K562 (cell line): ENCODE results near the gene NCOA4. TPM values are rescaled to one million over a fixed set of nuclear protein-coding genes. Genes with fewer than 3 reads are reported as not detected.

Source experiments
- ATAC-seq: fragments of 200-7000 bp; cut with Tn5 transposase; 3 replicates; pipeline ENCODE4 v1.9.1; 2020; ENCODE audit warnings: moderate library complexity
- BruUV-seq: library from RNA; stranded (reverse); fragments of 400-500 nt; replicated peaks from 2 replicates; lab custom pipeline; 2021; lab: Mats Ljungman, UMichigan
- CTCF ChIA-PET: fragments of 300-600 bp; formaldehyde crosslinking; extraction: SDS; loops from one replicate; lab custom pipeline; 2021; ENCODE audit warnings: low intra/inter-chr PET ratio; lab: Yijun Ruan, JAX
- POLR2A ChIA-PET: fragments of 300-600, 350-650 bp; sonication (Branson Sonifier 250); formaldehyde crosslinking; extraction: SDS; loops from one replicate; lab custom pipeline; 2021; ENCODE audit warnings: antibody characterized with exemption, inconsistent platforms; lab: Yijun Ruan, JAX
- DNase-seq, 4 experiments: peaks; one replicate each; pipeline versions ENCODE4 v3.0.0 to v3.0.0-alpha.2; 2011 to 2018; ENCODE audit warnings: low spot score in 3 of 4, mixed read lengths in 3 of 4; ENCODE audit errors: extremely low read depth in 1 of 4
- FAIRE-seq: peaks from 2 replicates; lab custom pipeline; 2011; peaks lifted over from hg19 to GRCh38; lab: Jason Lieb, UNC
- H2AFZ ChIP-seq: 2 replicates; pipeline ENCODE4 v1.6.0; 2011; ENCODE audit warnings: low read depth, low read length, control low read depth, inconsistent platforms
- H3K27ac ChIP-seq: fragments of 200-600 bp; 3 replicates; pipeline ENCODE4 v1.8.0; 2011; ENCODE audit warnings: low read depth, mild to moderate bottlenecking, control low read depth, inconsistent platforms, low read length, moderate library complexity, mixed read lengths; ENCODE audit errors: extremely low read depth
- H3K27me3 ChIP-seq, 2 experiments: fragments of 300-600 bp in 1 of 2; 2 replicates in 1 of 2; 3 replicates in 1 of 2; pipeline versions ENCODE4 v1.6.0 to v1.8.0; 2011; ENCODE audit warnings: inconsistent platforms in 2 of 2, low read length in 2 of 2, mild to moderate bottlenecking in 1 of 2, mixed read lengths in 1 of 2, moderate library complexity in 1 of 2; ENCODE audit not compliant: control insufficient read depth in 2 of 2, insufficient read depth in 2 of 2
- H3K36me3 ChIP-seq: fragments of 300-600 bp; 3 replicates; pipeline ENCODE4 v1.8.0; 2011; ENCODE audit warnings: mild to moderate bottlenecking, low read length, inconsistent platforms; ENCODE audit not compliant: control insufficient read depth, insufficient read depth
- H3K4me1 ChIP-seq, 2 experiments: fragments of 200-600 bp in 1 of 2; replicated peaks in 1 of 2; 2 replicates in 1 of 2; 3 replicates in 1 of 2; pipeline versions ENCODE4 v1.5.1 to v1.8.0; 2011; ENCODE audit warnings: inconsistent platforms in 2 of 2, low read length in 2 of 2, mild to moderate bottlenecking in 1 of 2, mixed read lengths in 1 of 2, moderate library complexity in 1 of 2; ENCODE audit not compliant: control insufficient read depth in 2 of 2, insufficient read depth in 2 of 2
- H3K4me2 ChIP-seq: 2 replicates; pipeline ENCODE4 v1.6.1; 2011; ENCODE audit warnings: low read length, control low read depth, inconsistent platforms, mixed read lengths; ENCODE audit not compliant: insufficient read depth
- H3K4me3 ChIP-seq: fragments of 200-600 bp; sonication (generic), shearing (Covaris generic); 2 replicates; pipeline ENCODE4 v1.5.1; 2016; ENCODE audit warnings: control low read depth, inconsistent platforms
- H3K79me2 ChIP-seq: fragments of 200-600 bp; 3 replicates; pipeline ENCODE4 v1.8.0; 2011; ENCODE audit warnings: low read length, inconsistent platforms; ENCODE audit not compliant: control insufficient read depth, insufficient read depth
- H3K9ac ChIP-seq, 2 experiments: 2 replicates each; pipeline versions ENCODE4 v1.6.0 to v1.6.1; 2011; ENCODE audit warnings: low read depth in 2 of 2, low read length in 2 of 2, control low read depth in 1 of 2, inconsistent platforms in 1 of 2, mild to moderate bottlenecking in 1 of 2, mixed read lengths in 1 of 2; ENCODE audit not compliant: insufficient read depth in 1 of 2
- H3K9me1 ChIP-seq: one replicate; pipeline ENCODE4 v1.6.0; 2011; ENCODE audit warnings: inconsistent platforms, mild to moderate bottlenecking, low read length, moderate library complexity; ENCODE audit not compliant: control insufficient read depth, insufficient read depth
- H3K9me3 ChIP-seq: replicated peaks from 2 replicates; pipeline ENCODE4 v1.5.1; 2011; ENCODE audit warnings: low read depth, low read length, inconsistent platforms; ENCODE audit not compliant: control insufficient read depth, insufficient read depth
- H4K20me1 ChIP-seq: replicated peaks from 2 replicates; pipeline ENCODE4 v1.6.1; 2011; ENCODE audit warnings: low read length, inconsistent platforms, mixed read lengths; ENCODE audit not compliant: control insufficient read depth, insufficient read depth
- LARP7 ChIP-seq: fragments of 450-650 bp; IDR thresholded peaks from 2 replicates; pipeline ENCODE4 v1.6.1; 2016
- RBM25 ChIP-seq: fragments of 200-400 bp; formaldehyde crosslinking; IDR thresholded peaks from 2 replicates; pipeline ENCODE4 v1.6.1; 2018; ENCODE audit warnings: low read length, low read depth, moderate library complexity; ENCODE audit not compliant: severe bottlenecking
- THRAP3 ChIP-seq: fragments of 450-650 bp; IDR thresholded peaks from 2 replicates; pipeline ENCODE4 v1.6.1; 2016; ENCODE audit warnings: mild to moderate bottlenecking, inconsistent platforms, borderline replicate concordance
- ZNF121 ChIP-seq: sonication (generic); formaldehyde crosslinking; conservative IDR thresholded peaks from 2 replicates; pipeline ENCODE4 v1.8.0; 2022; ENCODE audit warnings: missing genetic modification reagents
- WGBS: fragments of 100-300 bp; shearing (Covaris generic); methylation state at CpG from one replicate; pipeline ENCODE4 v1.1.6; 2016; ENCODE audit warnings: low coverage, mixed read lengths; ENCODE audit not compliant: insufficient coverage; ENCODE audit errors: missing lambda C conversion rate; 5-methylcytosine and 5-hydroxymethylcytosine counted together
- in situ Hi-C: fragments of 300-500 bp; cut with MboI; formaldehyde crosslinking; loops from 4 replicates; pipeline ENCODE4 v1.15.0; 2018; ENCODE audit warnings: inconsistent platforms, mixed read lengths
- intact Hi-C: fragments of 100-400 bp; cut with micrococcal nuclease; formaldehyde crosslinking; loops from 2 replicates; pipeline ENCODE4 v1.14.2; 2022
- polyA plus RNA-seq, 8 experiments: library from polyadenylated mRNA; depleted of rRNA in 4 of 8; stranded (reverse) in 5 of 8; unstranded in 3 of 8; fragments of >200 nt; fragmentation: Nextera tagmentation in 2 of 8; fragmentation: Illumina TruSeq in 1 of 8; extraction: Ambion mirVana in 2 of 8; extraction: Trizol in 1 of 8; gene quantifications; 2 replicates each; pipeline versions ENCODE4 v1.2.1 to v1.2.3, GENCODE V29; 2011 to 2014; ENCODE audit warnings: inconsistent platforms in 1 of 8, missing spikeins in 1 of 8
- total RNA-seq, 7 experiments: library from RNA; depleted of rRNA in 6 of 7; stranded (reverse); fragments of >200 nt in 6 of 7; fragmentation: Illumina TruSeq in 2 of 7; extraction: Trizol in 2 of 7; gene quantifications; 2 replicates each; pipeline versions ENCODE4 v1.2.1 to v1.2.3, GENCODE V29; 2011 to 2021; ENCODE audit warnings: low replicate concordance in 1 of 7
- TF ChIP-seq, protein P1 (sequence below): fragments of 450-650 bp; IDR thresholded peaks from 2 replicates; pipeline ENCODE4 v1.6.1; 2016; ENCODE audit warnings: mild to moderate bottlenecking, moderate library complexity

Gene NCOA4
- total and polyA plus RNA-seq, 9 of the 15 experiments (the other 6 are each of a cell fraction or from before 2014, with no cell fraction given) = 89.8 to 283 (median 181) TPM

DNA sequence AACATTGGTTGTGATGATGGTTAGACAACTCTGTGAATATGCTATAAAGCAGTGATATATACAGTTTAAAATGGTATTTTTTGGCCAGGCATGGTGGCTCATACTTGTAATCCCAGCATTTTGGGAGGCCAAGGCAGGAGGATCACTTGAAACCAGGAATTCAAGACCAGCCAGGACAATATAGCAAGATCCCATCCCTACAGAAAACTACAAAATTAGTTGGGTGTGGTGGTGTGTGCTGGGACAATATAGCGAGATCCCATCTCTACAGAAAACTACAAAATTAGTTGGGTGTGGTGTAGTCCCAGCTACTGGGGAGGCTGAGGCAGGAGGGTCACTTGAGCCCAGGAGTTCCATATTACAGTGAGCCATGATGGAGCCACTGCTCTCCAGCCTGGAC lies 43.1 kb upstream of the NCOA4 start:
- no TSS peak for BruUV-seq
- Histone ChIP-seq H3K4me3 (no peak overlapping the region), H3K9me3 (no peaks in the 10 kb centered on the region), H3K79me2 (no peaks in the 10 kb centered on the region), H3K27ac (no peak overlapping the region), H2AFZ (no peak overlapping the region), H3K4me2 (no peak overlapping the region), H3K36me3 (no peaks in the 10 kb centered on the region), H3K4me1 (peaks cover 0 to 20% of the 10 kb centered on the region in 2 experiments; a peak in 4 of 5 replicates), H4K20me1 (no peaks in the 10 kb centered on the region), H3K9ac (no peak overlapping the region), H3K9me1 (no peaks in the 10 kb centered on the region), H3K27me3 (no peaks in the 10 kb centered on the region)
- TF ChIP-seq RBM25 = peak; percentile 19
- TF ChIP-seq ZNF121 = peak; percentile 73
- no peak for TF ChIP-seq LARP7
- POLR2A ChIA-PET = interaction anchor here (0.5 kb wide), 1 partner anchor 718 kb away, joined by 3 read pairs; no protein-coding TSS in a partner anchor
- in situ Hi-C loops (no loop called here), intact Hi-C loops (no loop called here)
- no peak for FAIRE-seq
- WGBS = 25% methylated on average over 1 of the region's 1 CpG
- CTCF ChIA-PET = no interaction called here
- ATAC-seq = no peak
- no peak for DNase-seq

DNA sequence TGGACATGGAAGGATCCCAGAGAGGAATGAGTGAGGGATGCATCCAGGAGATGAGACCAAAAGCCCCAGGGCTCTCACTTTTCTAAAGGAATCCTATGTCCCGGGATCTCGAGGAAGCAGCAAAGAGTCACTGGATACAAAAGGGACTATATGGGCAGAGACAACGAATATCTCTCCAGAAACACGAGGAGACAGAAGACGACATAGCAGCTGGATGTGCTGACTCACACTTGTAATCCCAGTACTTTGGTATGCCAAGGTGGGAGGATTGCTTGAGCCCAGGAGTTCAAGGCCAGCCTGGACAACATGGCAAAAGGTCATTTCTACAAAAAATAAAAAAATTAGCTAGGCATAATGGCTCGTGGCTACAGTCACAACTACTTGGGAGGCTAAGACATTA lies 40.3 kb upstream of the NCOA4 start:
- Histone ChIP-seq H3K9me1 (no peaks in the 10 kb centered on the region), H3K36me3 (no peaks in the 10 kb centered on the region), H3K27ac (no peak overlapping the region), H3K4me2 (no peak overlapping the region), H3K9me3 (no peaks in the 10 kb centered on the region), H3K4me3 (no peak overlapping the region), H3K4me1 (peaks cover 0 to 11% of the 10 kb centered on the region in 2 experiments; a peak in 3 of 5 replicates), H3K79me2 (no peaks in the 10 kb centered on the region), H3K27me3 (no peaks in the 10 kb centered on the region), H4K20me1 (no peaks in the 10 kb centered on the region), H3K9ac (no peak overlapping the region), H2AFZ (peak overlapping the region; percentile 51)
- POLR2A ChIA-PET = no interaction called here
- intact Hi-C loops = no loop called here
- CTCF ChIA-PET = no interaction called here
- 5% methylated on average over 6 of the region's 6 CpGs for WGBS
- ATAC-seq (peak; percentile 46; the same call in 2 of the 3 replicates), FAIRE-seq (no peak), DNase-seq (no peak)
- BruUV-seq = no TSS peak
- in situ Hi-C loops = no loop called here
- TF ChIP-seq, protein P1, sequence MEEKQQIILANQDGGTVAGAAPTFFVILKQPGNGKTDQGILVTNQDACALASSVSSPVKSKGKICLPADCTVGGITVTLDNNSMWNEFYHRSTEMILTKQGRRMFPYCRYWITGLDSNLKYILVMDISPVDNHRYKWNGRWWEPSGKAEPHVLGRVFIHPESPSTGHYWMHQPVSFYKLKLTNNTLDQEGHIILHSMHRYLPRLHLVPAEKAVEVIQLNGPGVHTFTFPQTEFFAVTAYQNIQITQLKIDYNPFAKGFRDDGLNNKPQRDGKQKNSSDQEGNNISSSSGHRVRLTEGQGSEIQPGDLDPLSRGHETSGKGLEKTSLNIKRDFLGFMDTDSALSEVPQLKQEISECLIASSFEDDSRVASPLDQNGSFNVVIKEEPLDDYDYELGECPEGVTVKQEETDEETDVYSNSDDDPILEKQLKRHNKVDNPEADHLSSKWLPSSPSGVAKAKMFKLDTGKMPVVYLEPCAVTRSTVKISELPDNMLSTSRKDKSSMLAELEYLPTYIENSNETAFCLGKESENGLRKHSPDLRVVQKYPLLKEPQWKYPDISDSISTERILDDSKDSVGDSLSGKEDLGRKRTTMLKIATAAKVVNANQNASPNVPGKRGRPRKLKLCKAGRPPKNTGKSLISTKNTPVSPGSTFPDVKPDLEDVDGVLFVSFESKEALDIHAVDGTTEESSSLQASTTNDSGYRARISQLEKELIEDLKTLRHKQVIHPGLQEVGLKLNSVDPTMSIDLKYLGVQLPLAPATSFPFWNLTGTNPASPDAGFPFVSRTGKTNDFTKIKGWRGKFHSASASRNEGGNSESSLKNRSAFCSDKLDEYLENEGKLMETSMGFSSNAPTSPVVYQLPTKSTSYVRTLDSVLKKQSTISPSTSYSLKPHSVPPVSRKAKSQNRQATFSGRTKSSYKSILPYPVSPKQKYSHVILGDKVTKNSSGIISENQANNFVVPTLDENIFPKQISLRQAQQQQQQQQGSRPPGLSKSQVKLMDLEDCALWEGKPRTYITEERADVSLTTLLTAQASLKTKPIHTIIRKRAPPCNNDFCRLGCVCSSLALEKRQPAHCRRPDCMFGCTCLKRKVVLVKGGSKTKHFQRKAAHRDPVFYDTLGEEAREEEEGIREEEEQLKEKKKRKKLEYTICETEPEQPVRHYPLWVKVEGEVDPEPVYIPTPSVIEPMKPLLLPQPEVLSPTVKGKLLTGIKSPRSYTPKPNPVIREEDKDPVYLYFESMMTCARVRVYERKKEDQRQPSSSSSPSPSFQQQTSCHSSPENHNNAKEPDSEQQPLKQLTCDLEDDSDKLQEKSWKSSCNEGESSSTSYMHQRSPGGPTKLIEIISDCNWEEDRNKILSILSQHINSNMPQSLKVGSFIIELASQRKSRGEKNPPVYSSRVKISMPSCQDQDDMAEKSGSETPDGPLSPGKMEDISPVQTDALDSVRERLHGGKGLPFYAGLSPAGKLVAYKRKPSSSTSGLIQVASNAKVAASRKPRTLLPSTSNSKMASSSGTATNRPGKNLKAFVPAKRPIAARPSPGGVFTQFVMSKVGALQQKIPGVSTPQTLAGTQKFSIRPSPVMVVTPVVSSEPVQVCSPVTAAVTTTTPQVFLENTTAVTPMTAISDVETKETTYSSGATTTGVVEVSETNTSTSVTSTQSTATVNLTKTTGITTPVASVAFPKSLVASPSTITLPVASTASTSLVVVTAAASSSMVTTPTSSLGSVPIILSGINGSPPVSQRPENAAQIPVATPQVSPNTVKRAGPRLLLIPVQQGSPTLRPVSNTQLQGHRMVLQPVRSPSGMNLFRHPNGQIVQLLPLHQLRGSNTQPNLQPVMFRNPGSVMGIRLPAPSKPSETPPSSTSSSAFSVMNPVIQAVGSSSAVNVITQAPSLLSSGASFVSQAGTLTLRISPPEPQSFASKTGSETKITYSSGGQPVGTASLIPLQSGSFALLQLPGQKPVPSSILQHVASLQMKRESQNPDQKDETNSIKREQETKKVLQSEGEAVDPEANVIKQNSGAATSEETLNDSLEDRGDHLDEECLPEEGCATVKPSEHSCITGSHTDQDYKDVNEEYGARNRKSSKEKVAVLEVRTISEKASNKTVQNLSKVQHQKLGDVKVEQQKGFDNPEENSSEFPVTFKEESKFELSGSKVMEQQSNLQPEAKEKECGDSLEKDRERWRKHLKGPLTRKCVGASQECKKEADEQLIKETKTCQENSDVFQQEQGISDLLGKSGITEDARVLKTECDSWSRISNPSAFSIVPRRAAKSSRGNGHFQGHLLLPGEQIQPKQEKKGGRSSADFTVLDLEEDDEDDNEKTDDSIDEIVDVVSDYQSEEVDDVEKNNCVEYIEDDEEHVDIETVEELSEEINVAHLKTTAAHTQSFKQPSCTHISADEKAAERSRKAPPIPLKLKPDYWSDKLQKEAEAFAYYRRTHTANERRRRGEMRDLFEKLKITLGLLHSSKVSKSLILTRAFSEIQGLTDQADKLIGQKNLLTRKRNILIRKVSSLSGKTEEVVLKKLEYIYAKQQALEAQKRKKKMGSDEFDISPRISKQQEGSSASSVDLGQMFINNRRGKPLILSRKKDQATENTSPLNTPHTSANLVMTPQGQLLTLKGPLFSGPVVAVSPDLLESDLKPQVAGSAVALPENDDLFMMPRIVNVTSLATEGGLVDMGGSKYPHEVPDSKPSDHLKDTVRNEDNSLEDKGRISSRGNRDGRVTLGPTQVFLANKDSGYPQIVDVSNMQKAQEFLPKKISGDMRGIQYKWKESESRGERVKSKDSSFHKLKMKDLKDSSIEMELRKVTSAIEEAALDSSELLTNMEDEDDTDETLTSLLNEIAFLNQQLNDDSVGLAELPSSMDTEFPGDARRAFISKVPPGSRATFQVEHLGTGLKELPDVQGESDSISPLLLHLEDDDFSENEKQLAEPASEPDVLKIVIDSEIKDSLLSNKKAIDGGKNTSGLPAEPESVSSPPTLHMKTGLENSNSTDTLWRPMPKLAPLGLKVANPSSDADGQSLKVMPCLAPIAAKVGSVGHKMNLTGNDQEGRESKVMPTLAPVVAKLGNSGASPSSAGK = peak; percentile 69
- no peak for TF ChIP-seq THRAP3
